ENCODE results near the gene BCL7C.
"Not testable (repeated sequence)": the region's sequence is repeated elsewhere in the genome, so short reads cannot be mapped to it uniquely, and the experiment has no call there.

BCL7C gene

DNA sequence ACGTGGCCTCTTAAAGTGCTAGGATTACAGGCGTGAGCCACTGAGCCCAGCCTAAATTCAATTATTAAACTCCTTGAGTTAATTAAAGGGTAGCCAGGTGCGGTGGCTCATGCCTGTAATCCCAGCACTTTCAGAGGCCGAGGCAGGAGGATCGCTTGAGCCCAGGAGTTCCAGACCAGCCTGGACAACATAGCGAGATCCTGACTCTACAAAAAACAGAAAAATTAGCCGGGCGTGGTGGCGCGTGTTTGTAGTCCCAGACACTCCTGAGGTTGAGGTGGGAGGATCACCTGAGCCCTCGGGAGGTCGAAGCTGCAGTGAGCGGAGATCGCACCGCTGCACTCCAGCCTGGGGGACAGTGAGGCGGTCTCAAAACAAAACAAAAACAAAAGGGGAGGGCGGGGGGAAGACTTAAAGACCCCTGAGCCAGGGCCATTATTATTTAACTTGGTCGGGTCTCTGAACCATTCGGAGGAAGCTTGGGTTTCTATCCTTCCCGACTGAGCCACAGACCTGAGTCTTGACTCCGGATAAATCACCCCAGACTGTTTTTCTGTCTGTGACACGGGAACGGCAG, 19.5 kb downstream of the BCL7C start:
- H3K4me3 ChIP-seq (ENCODE audit: low read depth, low read length), result peak overlapping the region; percentile 88
- DNase-seq (ENCODE audit: low read depth), result no peak
- no peak for TF ChIP-seq CTCF (conservative IDR thresholded peaks at IDR 0.05; ENCODE audit: low read depth, low read length)

DNA sequence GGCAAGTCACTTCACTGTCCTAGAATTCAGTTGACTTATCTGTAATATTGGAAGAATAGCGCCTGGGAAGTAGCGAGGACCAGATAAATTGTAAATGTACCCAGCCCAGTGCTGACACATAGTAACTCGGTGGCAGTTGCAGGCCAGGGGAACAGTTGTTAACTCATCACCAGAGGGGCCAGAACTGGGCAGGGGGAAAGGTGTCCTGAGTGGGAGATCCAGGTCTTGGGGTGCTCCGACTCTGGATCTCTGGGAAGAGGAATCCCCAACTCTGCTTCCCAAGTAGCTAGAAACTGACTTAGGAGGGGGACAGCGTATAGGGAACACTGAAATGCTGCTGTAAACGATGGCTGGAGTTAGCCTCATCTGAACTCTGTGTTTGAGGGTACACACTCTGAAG, 23.0 kb downstream of the BCL7C start:
- no peak overlapping the region for H3K4me3 ChIP-seq (ENCODE audit: low read depth, low read length)
- no peak for TF ChIP-seq CTCF (conservative IDR thresholded peaks at IDR 0.05; ENCODE audit: low read depth, low read length)
- DNase-seq (ENCODE audit: low read depth), result no peak

GRCh38 chr16:30867747-30868146, 26.1 kb downstream of the BCL7C start:
- DNase-seq (ENCODE audit: low read depth), result peak; percentile 56
- H3K4me3 ChIP-seq (ENCODE audit: low read depth, low read length), result no peak overlapping the region
- TF ChIP-seq CTCF (conservative IDR thresholded peaks at IDR 0.05; ENCODE audit: low read depth, low read length), result peak; percentile 61

- TF ChIP-seq CTCF (conservative IDR thresholded peaks at IDR 0.05; ENCODE audit: low read depth, low read length), result no peak
- DNase-seq (ENCODE audit: low read depth), result no peak
- no peak overlapping the region for H3K4me3 ChIP-seq (ENCODE audit: low read depth, low read length)
Measured at GRCh38 chr16:30866031-30866430, 27.8 kb downstream of the BCL7C start.

DNA sequence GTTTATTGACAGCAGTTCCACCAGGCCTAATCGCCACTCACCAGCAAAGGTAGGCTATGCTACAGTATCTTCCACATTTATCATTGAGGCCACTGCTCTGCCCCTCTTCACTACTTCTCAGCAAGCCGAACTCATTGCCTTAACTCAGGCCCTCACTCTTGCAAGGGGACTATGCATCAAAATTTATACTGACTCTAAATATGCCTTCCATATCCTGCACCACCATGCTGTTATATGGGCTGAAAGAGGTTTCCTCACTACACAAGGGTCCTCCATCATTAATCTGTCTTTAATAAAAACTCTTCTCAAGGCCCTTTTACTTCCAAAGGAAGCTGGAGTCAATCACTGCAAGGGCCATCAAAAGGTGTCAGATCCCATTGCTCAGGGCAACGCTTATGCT, 30.7 kb downstream of the BCL7C start:
- not testable (repeated sequence) for DNase-seq (ENCODE audit: low read depth); H3K4me3 ChIP-seq (ENCODE audit: low read depth, low read length)

DNA sequence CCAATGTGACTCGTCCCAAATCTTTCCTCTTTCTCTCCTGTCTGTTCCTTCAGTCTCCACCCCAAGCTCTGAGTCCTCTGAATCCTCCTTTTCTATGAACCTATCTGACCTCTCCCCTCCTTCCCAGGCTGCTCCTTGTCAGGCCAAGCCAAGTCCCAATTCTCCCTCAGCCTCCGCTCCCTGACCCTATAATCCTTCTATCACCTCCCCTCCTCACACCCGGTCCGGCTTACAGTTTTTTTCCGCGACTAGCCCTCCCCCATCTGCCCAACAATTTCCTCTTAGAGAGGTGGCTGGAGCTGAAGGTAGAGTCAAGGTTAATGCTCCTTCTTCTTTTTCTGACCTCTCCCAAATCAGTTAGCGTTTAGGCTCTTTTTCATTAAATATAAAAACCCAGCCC, 33.1 kb downstream of the BCL7C start:
- DNase-seq (ENCODE audit: low read depth), result not testable (repeated sequence)

GRCh38 chr16:30858829-30859423, 35.0 kb downstream of the BCL7C start:
- no peak for TF ChIP-seq CTCF (conservative IDR thresholded peaks at IDR 0.05; ENCODE audit: low read depth, low read length)
- H3K4me3 ChIP-seq (ENCODE audit: low read depth, low read length), result no peak overlapping the region
- DNase-seq (ENCODE audit: low read depth), result no peak

More for the DNA sequence above, 33.1 kb downstream of the BCL7C start:
- H3K4me3 ChIP-seq (ENCODE audit: low read depth, low read length), result not testable (repeated sequence)

- no peak for TF ChIP-seq CTCF (conservative IDR thresholded peaks at IDR 0.05; ENCODE audit: low read depth, low read length)
- no peak overlapping the region for H3K4me3 ChIP-seq (ENCODE audit: low read depth, low read length)
- no peak for DNase-seq (ENCODE audit: low read depth)
Measured at GRCh38 chr16:30858111-30858495, 35.8 kb downstream of the BCL7C start.
